ENCODE data around the gene ANGPTL8.

Gene ANGPTL8

DNA sequence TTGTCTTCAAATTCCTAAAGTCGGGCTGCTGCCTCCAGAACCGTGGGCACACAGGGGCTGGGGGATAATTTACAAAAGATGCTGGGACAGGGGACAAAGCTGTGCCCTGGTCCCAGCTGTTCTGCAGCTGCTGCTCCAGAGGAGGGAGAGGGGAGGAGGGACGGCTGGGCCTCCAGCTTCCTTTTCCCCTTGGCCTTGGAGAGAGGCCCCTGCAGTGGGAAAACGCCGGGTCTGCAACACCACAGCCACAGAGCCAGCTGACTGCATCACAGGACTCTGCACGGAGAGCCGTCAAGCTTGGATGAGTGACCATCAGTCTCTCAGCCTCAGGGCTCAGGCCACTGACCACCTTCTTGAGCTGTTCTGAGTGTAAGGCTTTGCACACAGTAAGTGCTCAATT lies 16.8 kb downstream of the ANGPTL8 start:
- Mint-ChIP-seq H3K36me3 (no peaks in the 10 kb centered on the region), H3K4me1 (ENCODE audit: low read depth) (peaks cover 2% of the 10 kb centered on the region), H3K4me3 (no peak overlapping the region), H3K9me3 (ENCODE audit: low read depth) (no peaks in the 10 kb centered on the region), H3K27ac (no peak overlapping the region), H3K27me3 (peaks cover 8% of the 10 kb centered on the region)

DNA sequence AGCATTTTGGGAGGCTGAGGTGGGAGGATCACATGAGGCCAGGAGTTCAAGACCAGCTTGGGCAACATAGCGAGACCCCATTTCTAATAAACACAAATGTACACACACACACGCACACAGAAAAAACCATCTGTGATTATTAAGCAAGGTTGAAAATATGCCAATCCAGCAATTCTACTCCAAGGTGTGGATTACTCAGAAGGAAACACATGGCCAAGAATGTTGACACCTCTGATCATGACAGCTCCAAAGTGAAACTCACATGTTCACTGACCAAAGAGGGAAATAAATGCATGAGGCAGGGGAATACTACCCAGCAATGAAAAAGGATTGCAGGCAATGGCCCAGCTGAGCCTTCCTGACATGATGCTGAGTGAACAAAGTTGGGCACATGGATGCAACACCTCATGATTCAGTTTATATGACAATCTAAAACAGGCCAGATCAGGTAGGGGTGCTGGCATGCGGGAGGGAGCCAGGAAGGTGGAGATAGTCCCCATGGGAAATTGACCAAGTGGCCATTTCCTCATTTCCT lies 18.5 kb downstream of the ANGPTL8 start:
- Mint-ChIP-seq H3K27me3 (peaks cover 8% of the 10 kb centered on the region), H3K9me3 (ENCODE audit: low read depth) (no peaks in the 10 kb centered on the region), H3K4me1 (ENCODE audit: low read depth) (peaks cover 2% of the 10 kb centered on the region), H3K4me3 (no peak overlapping the region), H3K36me3 (no peaks in the 10 kb centered on the region), H3K27ac (no peak overlapping the region)

DNA sequence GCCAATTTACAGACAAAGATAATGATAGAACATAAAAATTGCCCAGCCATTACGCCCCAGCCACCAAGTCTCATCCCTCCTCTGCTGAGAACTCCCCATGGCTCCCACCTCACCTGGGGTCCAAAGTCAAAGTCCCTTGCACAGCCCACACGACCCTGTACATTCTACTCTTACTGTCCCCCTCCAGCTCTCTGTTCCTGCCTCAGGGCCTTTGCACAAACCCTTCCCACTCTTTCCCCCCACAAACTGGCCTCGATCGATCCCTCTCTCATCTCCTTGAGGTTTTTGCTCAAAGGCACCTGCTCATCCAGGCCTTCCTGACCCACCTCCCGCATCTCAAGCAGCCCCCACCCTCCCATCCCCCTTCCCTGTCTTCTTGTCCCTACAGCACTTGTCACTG lies 21.6 kb downstream of the ANGPTL8 start:
- Mint-ChIP-seq H3K4me3 (peak overlapping the region; percentile 78), H3K4me1 (ENCODE audit: low read depth) (peaks cover 5% of the 10 kb centered on the region), H3K27me3 (peaks cover 16% of the 10 kb centered on the region), H3K9me3 (ENCODE audit: low read depth) (no peaks in the 10 kb centered on the region), H3K36me3 (no peaks in the 10 kb centered on the region), H3K27ac (no peak overlapping the region)

DNA sequence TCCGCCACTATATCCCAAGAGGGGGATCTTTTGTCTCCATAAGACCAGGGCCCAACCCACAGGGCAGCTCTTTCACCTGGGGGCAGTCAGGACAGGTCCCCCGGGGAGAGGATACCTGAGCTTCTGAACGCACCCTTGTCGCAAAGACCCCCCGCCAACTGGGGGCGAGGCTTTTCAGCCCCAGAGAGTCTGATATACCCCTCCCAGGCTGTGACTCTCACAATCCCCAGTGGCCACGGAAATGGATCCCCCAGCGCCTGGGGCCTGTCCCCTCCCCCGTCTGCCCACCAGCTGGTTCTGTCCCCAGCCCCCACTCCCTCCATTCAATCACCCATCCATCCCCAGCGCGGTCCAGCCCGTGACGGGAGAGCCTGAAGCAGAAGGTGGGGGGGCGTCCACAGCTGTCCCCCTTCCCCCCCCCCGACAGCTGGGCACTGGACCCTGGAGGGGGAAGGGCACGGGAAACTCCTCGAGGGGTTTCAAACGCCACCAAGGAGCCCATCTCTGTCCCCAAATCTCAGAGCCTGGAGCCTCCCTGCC lies 22.1 kb downstream of the ANGPTL8 start:
- Mint-ChIP-seq H3K9me3 (ENCODE audit: low read depth) (no peaks in the 10 kb centered on the region), H3K27me3 (peaks cover 18% of the 10 kb centered on the region), H3K27ac (no peak overlapping the region), H3K36me3 (no peaks in the 10 kb centered on the region), H3K4me1 (ENCODE audit: low read depth) (peaks cover 5% of the 10 kb centered on the region), H3K4me3 (peak overlapping the region; percentile 78)

DNA sequence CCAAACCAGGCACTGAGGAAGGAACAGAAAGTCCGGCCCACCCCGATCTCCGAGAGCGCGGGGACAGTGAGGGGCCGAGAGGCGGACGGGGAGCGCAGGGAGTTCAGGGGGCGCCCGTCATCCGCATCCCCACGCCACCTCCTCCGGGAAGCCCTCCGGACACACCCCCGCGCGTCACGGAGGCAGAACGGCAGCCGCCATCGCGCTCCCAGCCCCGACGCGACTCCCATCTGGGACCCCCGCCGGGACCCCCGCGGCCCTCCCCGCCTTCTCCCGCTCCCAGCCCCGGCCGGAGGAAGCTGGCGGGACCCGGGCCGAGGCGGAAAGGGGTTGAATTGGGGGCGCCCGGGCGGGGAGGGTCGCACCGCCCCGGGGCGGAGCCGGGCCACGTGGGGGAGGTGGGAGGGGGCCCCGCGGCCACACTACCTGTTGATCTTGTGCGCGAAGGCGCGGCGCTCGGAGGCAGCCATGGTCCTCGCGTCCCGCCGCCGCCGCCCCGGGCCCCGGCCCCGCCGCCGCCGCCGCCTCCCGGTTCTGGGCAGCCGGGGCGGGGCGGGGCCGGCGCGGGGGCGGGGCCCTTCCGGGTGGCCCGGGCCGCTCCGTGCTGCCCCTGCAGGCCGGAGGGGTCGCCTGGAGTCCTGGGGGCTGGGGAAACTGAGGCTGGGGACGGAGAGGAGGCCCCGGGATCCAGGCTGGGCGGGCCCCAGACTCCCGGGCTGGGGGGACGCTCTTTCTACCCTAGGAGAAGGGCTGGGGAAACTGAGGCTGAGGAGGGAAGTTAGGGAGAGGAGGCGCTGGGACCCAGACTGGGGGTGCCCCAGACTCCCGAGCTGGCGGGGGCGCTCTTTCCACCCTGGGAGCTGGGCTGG lies 22.8 kb downstream of the ANGPTL8 start, which contains the start of gene DOCK6:
DOCK6 (minus strand) TSS at position 554 of the 869 bp plus-strand sequence; CDS start at position 470, 84 bp downstream.
- no peak within 1 kb of the TSS for H3K27ac Mint-ChIP-seq
- H3K4me3 Mint-ChIP-seq: peak within 1 kb of the TSS; percentile 75
- H3K27me3 Mint-ChIP-seq: peaks cover 20% of the 10 kb centered on the region
- H3K4me1 Mint-ChIP-seq (ENCODE audit: low read depth): peaks cover 5% of the 10 kb centered on the region
- no peaks in the 10 kb centered on the region for H3K36me3 Mint-ChIP-seq
- no peaks in the 10 kb centered on the region for H3K9me3 Mint-ChIP-seq (ENCODE audit: low read depth)

DNA sequence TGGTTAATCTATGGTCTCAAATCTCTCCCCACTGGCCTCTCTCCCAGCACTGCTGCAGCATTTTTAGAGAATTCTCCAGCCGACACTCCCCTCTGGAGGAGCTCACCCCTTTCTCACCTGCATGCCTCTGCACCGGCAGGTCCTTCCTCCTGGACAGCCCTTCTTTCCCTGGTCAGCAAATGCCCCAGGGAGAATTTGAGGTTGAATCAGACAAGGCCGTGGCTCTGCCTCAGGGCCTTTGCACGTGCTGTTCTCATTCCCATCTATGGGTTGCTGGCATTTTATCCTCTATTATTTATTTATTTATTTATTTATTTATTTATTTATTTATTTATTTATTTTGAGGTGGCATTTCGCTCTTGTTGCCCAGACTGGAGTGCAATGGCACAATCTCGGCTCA lies 24.3 kb downstream of the ANGPTL8 start:
- Mint-ChIP-seq H3K9me3 (ENCODE audit: low read depth) (no peaks in the 10 kb centered on the region), H3K4me3 (peak overlapping the region; percentile 20), H3K27ac (no peak overlapping the region), H3K36me3 (no peaks in the 10 kb centered on the region), H3K4me1 (ENCODE audit: low read depth) (peaks cover 5% of the 10 kb centered on the region), H3K27me3 (peaks cover 27% of the 10 kb centered on the region)

DNA sequence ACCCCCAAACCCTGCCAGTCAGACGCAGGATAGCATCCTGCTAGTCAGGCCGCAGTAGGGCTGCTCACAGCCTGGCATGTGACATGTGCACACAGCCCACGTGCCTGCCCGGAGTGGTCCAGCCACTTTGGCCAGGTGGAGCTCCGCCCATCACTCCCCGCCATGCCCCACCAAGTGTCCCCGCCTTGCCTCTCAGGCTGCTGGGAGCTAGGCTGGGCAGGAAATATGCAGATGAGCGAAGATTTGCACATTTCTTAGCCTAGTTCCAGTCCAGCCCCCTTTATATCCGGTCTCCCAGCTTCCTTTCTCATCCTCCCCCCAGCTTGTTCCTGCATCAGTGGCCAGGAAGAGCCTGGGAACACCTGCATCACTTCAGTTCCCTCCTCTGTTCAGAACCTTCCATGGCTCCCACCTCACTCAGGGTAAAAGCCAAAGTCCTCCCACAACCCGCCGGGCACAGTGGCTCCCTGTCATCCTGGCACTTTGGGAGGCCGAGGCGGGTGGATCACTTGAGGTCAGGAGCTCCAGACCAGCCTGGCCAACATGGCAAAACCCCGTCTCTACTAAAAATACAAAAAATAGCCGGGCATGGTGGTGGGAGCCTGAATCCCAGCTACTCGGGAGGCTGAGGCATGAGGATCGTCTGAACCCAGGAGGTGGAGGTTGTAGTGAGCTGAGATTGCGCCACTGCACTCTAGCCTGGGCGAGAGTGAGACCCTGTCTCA lies 25.2 kb downstream of the ANGPTL8 start:
- Mint-ChIP-seq H3K36me3 (no peaks in the 10 kb centered on the region), H3K27me3 (peaks cover 34% of the 10 kb centered on the region), H3K4me1 (ENCODE audit: low read depth) (peaks cover 5% of the 10 kb centered on the region), H3K9me3 (ENCODE audit: low read depth) (no peaks in the 10 kb centered on the region), H3K4me3 (peak overlapping the region; percentile 20), H3K27ac (no peak overlapping the region)

DNA sequence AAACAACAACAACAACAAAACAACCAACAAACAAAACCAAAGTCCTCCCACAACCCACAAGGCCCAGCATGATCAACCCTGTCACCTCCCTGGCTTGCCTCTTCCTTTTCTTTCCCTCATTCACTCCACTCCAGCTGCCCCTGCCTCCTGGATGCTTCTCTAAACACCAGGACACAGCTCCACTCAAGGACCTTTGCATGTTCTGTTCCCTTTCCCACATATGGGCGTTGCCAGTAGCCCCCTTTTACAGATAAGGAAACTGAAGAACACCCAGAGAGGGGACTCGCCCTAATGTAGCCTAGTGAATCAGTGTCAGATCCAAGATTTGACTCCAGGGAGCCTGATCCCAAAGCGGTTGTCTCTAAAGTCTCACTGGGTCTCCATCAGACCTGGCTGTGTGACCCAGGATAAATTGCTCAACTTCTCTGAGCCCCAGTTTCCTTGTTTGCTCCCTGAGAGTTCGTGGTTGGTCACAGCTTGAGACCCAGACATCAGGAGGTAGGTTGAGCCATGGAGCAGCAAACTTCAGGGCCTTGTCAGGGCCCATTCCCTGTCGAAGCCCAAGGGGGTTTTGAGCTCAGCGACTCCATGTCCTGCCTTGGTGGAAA lies 25.9 kb downstream of the ANGPTL8 start:
- Mint-ChIP-seq H3K36me3 (no peaks in the 10 kb centered on the region), H3K27me3 (peaks cover 32% of the 10 kb centered on the region), H3K9me3 (ENCODE audit: low read depth) (no peaks in the 10 kb centered on the region), H3K4me1 (ENCODE audit: low read depth) (peaks cover 5% of the 10 kb centered on the region), H3K27ac (no peak overlapping the region), H3K4me3 (no peak overlapping the region)

DNA sequence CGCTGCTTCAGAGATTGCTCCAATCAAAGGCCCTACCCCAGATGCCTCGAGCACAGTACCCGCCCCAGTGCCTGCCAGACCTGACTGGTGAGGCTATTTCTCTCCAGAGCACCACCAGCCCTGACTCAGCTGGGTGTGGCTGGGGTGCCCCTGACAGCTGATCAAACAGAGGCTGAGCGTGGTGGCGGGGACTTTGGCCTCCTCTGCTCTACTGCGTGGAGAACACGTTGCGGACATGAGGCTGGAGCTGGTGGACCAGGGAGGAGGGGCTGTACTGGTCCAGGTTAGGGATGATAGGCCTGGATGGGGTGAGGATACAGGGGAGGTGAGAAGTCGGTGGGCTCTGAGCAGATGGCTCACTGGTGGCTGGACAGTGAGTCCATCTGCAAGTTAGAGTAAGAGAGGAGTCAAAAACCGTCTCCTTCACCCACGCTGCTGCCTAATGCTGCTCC lies 26.4 kb downstream of the ANGPTL8 start:
- Mint-ChIP-seq H3K4me3 (no peak overlapping the region), H3K4me1 (ENCODE audit: low read depth) (peaks cover 5% of the 10 kb centered on the region), H3K27me3 (peaks cover 31% of the 10 kb centered on the region)

DNA sequence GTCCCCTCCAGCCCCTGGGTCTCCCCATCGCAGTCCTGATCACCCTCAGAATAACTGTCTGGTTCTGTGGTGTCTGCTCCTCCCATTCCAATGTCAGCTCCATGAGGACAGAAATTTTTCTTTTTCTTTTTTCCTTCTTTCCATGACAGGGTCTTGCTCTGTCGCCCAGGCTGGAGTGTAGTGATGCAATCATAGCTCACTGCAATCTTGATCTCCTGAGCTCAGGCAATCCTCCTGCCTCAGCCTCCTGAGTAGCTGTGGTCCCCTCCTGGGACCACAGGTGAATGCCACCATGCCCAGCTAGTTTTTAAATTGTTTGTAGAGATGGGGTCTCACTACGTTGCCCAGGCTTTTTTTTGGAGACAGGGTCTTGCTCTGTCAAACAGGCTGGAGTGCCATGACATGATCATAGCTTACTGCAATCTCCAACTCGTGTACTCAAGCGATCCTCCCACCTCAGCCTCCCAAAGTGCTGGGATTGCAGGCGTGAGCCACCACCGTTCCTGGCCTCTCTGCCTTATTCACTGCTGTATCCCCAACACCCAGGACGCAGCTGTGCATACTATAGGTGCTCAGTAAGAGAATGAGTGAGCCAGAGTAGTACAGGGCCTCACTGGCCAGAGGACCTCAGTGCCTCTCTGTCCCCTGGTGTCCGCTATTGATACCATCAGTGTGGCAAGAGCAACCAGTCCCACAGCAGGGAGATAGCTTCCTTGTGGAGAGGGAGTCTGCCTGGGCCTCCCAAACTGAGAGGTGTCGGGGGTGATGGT lies 28.1 kb downstream of the ANGPTL8 start:
- H3K4me3 Mint-ChIP-seq: no peak overlapping the region
- H3K36me3 Mint-ChIP-seq: no peaks in the 10 kb centered on the region
- H3K9me3 Mint-ChIP-seq (ENCODE audit: low read depth): no peaks in the 10 kb centered on the region
- peaks cover 2% of the 10 kb centered on the region for H3K4me1 Mint-ChIP-seq (ENCODE audit: low read depth)
- peaks cover 31% of the 10 kb centered on the region for H3K27me3 Mint-ChIP-seq
- no peak overlapping the region for H3K27ac Mint-ChIP-seq

More for the DNA sequence above, 26.4 kb downstream of the ANGPTL8 start:
- H3K36me3 Mint-ChIP-seq: no peaks in the 10 kb centered on the region
- no peaks in the 10 kb centered on the region for H3K9me3 Mint-ChIP-seq (ENCODE audit: low read depth)
- H3K27ac Mint-ChIP-seq: no peak overlapping the region

DNA sequence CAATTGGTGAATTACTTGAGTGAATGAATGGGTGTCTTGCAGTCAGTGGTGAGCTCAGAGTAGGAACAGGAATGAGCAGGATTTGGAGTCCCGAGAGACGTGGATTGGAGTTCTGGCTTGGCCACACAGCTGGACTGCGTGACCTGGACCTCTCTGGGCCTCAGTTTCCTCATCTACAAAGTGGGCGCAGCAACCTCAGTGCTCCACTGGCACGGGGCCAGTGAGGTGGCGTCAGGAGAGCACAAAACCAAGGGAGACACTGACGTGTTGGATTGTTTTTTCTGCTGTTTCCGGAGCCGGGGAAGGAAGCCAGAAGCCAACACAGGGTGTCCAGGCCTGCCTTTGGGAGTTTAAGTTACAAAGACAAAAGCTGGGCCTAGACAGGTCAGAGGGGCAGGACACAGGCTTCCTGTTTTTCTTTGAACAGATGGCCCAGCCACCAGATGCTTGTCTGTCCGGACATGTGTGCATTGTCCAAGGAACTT lies 29.4 kb downstream of the ANGPTL8 start:
- H3K4me3 Mint-ChIP-seq: no peak overlapping the region
- peaks cover 27% of the 10 kb centered on the region for H3K27me3 Mint-ChIP-seq
- H3K36me3 Mint-ChIP-seq: no peaks in the 10 kb centered on the region
- H3K9me3 Mint-ChIP-seq (ENCODE audit: low read depth): no peaks in the 10 kb centered on the region
- no peak overlapping the region for H3K27ac Mint-ChIP-seq
- H3K4me1 Mint-ChIP-seq (ENCODE audit: low read depth): no peaks in the 10 kb centered on the region

DNA sequence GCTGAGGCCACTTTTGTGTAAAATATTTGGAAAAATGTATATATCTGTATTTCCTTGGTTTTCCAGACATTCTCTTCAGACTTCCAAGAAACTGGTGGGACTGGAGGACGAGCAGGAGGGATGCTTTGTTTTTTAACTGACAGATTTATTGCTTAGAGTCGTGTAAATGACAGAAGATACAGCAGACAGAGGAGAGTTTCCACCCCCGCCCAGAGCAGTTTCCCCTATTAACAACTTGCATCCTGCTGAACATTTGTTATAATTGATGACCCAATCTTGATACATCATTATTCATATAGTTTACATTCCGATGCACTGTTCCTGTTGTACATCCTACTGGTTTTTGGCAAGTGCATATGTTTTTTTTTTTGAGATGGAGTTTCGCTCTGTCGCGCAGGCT lies 30.0 kb downstream of the ANGPTL8 start:
- Mint-ChIP-seq H3K36me3 (no peaks in the 10 kb centered on the region), H3K4me1 (ENCODE audit: low read depth) (no peaks in the 10 kb centered on the region), H3K9me3 (ENCODE audit: low read depth) (no peaks in the 10 kb centered on the region), H3K27me3 (peaks cover 27% of the 10 kb centered on the region), H3K4me3 (no peak overlapping the region), H3K27ac (no peak overlapping the region)

DNA sequence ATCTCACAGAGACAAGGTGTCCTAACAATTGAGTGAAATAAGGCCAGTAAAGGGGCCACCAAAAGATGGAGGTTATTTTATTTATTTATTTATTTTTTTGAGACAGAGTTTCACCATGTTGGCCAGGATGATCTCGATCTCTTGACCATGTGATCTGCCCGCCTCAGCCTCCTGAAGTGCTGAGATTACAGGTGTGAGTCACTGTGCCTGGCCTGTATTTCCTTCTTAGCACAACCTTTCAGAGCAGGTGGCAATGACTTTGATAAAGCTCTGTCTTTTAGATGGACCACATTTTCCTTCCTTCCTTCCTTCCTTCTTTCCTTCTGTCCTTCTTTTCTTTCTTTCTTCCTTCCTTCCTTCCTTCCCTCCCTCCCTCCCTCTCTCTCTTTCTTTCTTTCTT lies 33.9 kb downstream of the ANGPTL8 start:
- Mint-ChIP-seq H3K27ac (no peak overlapping the region), H3K4me1 (ENCODE audit: low read depth) (no peaks in the 10 kb centered on the region), H3K9me3 (ENCODE audit: low read depth) (no peaks in the 10 kb centered on the region), H3K36me3 (no peaks in the 10 kb centered on the region), H3K27me3 (peaks cover 25% of the 10 kb centered on the region), H3K4me3 (no peak overlapping the region)

DNA sequence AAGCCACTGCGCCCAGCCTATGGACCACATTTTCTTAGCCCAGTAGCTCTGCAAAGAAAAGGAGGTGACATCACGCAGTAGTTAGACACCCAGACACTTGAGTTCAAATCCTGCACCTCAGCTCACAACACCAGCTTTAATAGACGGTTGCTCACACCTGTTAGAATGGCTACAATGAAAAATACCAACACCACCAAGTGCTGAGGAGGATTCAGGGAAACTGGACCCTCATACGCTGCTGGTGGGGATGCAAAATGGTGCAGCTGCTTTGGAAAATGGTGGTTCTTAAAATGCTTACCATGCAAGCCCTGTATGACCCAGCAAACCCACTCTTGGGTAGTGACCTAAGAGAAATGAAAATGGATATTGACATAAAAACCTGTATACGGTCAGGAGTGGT lies 34.6 kb downstream of the ANGPTL8 start:
- H3K4me3 Mint-ChIP-seq: no peak overlapping the region
- no peaks in the 10 kb centered on the region for H3K36me3 Mint-ChIP-seq
- H3K9me3 Mint-ChIP-seq (ENCODE audit: low read depth): no peaks in the 10 kb centered on the region
- no peaks in the 10 kb centered on the region for H3K4me1 Mint-ChIP-seq (ENCODE audit: low read depth)
- no peak overlapping the region for H3K27ac Mint-ChIP-seq
- H3K27me3 Mint-ChIP-seq: peaks cover 21% of the 10 kb centered on the region
